ENCODE measurements around the gene IFFO2.

Gene IFFO2

GRCh38 chr1:18956193-18957135 is at the start of gene IFFO2:
Gene IFFO2, minus strand, starts transcription at chr1:18956676. Its CDS starts 344 bp downstream, at chr1:18956332.
- no peak for FAIRE-seq

GRCh38 chr1:19006000-19006399 is 49.5 kb upstream of the IFFO2 start:
- no peak for FAIRE-seq

- FAIRE-seq = no peak
These were observed 47.2 kb upstream of the IFFO2 start for GRCh38 chr1:19003371-19004290.

GRCh38 chr1:19000065-19000464 is 43.6 kb upstream of the IFFO2 start:
- FAIRE-seq = no peak

- no peak for FAIRE-seq
These were observed 42.9 kb upstream of the IFFO2 start for GRCh38 chr1:18999359-18999758.

GRCh38 chr1:18998016-18998724 is 41.7 kb upstream of the IFFO2 start:
- FAIRE-seq = no peak

GRCh38 chr1:18997508-18997907 is 41.0 kb upstream of the IFFO2 start:
- FAIRE-seq = no peak

GRCh38 chr1:18996548-18997177 is 40.2 kb upstream of the IFFO2 start:
- no peak for FAIRE-seq

GRCh38 chr1:18994381-18994780 is 37.9 kb upstream of the IFFO2 start:
- FAIRE-seq = no peak

GRCh38 chr1:18992646-18993045 is 36.2 kb upstream of the IFFO2 start:
- FAIRE-seq = no peak

- no peak for FAIRE-seq
These were observed 35.1 kb upstream of the IFFO2 start for GRCh38 chr1:18991585-18991984.

- FAIRE-seq = no peak
These were observed 33.4 kb upstream of the IFFO2 start for GRCh38 chr1:18989896-18990295.

- no peak for FAIRE-seq
These were observed 32.8 kb upstream of the IFFO2 start for GRCh38 chr1:18989176-18989799.

- FAIRE-seq = no peak
These were observed 24.8 kb upstream of the IFFO2 start for GRCh38 chr1:18981242-18981641.

- FAIRE-seq = no peak
These were observed 22.2 kb upstream of the IFFO2 start for GRCh38 chr1:18978706-18979105.

GRCh38 chr1:18977428-18977827 is 21.0 kb upstream of the IFFO2 start:
- FAIRE-seq = no peak

- no peak for FAIRE-seq
These were observed 19.6 kb upstream of the IFFO2 start for GRCh38 chr1:18976096-18976495.

- no peak for FAIRE-seq
These were observed 18.1 kb upstream of the IFFO2 start for GRCh38 chr1:18974606-18975005.

GRCh38 chr1:18974005-18974404 is 17.5 kb upstream of the IFFO2 start:
- no peak for FAIRE-seq

GRCh38 chr1:18973446-18973955 is 17.0 kb upstream of the IFFO2 start:
- no peak for FAIRE-seq

GRCh38 chr1:18972991-18973390 is 16.5 kb upstream of the IFFO2 start:
- no peak for FAIRE-seq

- FAIRE-seq = no peak
These were observed 16.1 kb upstream of the IFFO2 start for GRCh38 chr1:18972531-18972930.
